Dendritic cell treated with granulocyte-macrophage colony-stimulating factor and Interleukin-4, amounts not matched to agents 40 ng/mL and 50 ng/mL, for 4 days (primary cell): ENCODE results near the gene UCHL1.
"Not testable (repeated sequence)": the region's sequence is repeated elsewhere in the genome, so short reads cannot be mapped to it uniquely, and the experiment has no call there.

Experiments
- H3K27ac Mint-ChIP-seq: one replicate; pipeline ENCODE4 v1.8.0; 2022; ENCODE audit warnings: mild to moderate bottlenecking, mixed read lengths
- H3K27me3 Mint-ChIP-seq: one replicate; pipeline ENCODE4 v1.8.0; 2022; ENCODE audit warnings: mild to moderate bottlenecking, mixed read lengths
- H3K36me3 Mint-ChIP-seq: one replicate; pipeline ENCODE4 v1.8.0; 2022; ENCODE audit warnings: low read depth, mixed read lengths
- H3K4me1 Mint-ChIP-seq: one replicate; pipeline ENCODE4 v1.8.0; 2022; ENCODE audit warnings: low read depth, mixed read lengths
- H3K4me3 Mint-ChIP-seq: one replicate; pipeline ENCODE4 v1.8.0; 2022; ENCODE audit warnings: mild to moderate bottlenecking, moderate library complexity, mixed read lengths
- H3K9me3 Mint-ChIP-seq: one replicate; pipeline ENCODE4 v1.8.0; 2022; ENCODE audit warnings: mixed read lengths
- intact Hi-C: fragments of 100-400 bp; cut with micrococcal nuclease; formaldehyde crosslinking; loops from one replicate; pipeline ENCODE4 v1.15.0; 2022

UCHL1 gene

GRCh38 chr4:41287852-41288251 is 31.1 kb downstream of the UCHL1 start:
- H3K36me3 Mint-ChIP-seq = no peaks in the 10 kb centered on the region
- H3K27me3 Mint-ChIP-seq = peaks cover 2% of the 10 kb centered on the region
- H3K4me1 Mint-ChIP-seq = no peaks in the 10 kb centered on the region
- no peak overlapping the region for H3K27ac Mint-ChIP-seq
- H3K9me3 Mint-ChIP-seq = no peaks in the 10 kb centered on the region
- intact Hi-C loops = no loop called here
- no peak overlapping the region for H3K4me3 Mint-ChIP-seq

DNA sequence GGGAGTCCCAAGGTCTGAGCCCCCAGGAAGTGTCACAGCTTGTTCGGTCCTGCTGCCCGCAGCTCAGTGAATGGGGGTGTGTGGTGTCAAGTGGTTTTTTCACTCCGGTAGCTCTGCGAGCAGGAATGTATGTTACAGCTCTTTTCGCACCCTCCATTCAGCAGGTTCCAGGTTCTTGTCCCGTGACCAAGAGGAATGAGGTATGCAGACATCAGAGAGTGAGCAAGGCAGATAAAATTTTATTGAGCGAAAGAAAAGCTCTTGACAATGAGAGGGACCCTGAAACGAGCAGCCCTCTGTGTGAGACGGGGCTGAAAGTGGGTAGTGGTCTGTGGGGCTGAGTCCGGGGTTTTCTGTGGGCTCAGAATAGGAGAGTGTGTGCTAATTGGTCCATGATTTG is 31.5 kb downstream of the UCHL1 start:
- H3K4me1 Mint-ChIP-seq = no peaks in the 10 kb centered on the region
- H3K27ac Mint-ChIP-seq = no peak overlapping the region
- no peak overlapping the region for H3K4me3 Mint-ChIP-seq
- peaks cover 2% of the 10 kb centered on the region for H3K27me3 Mint-ChIP-seq
- no peaks in the 10 kb centered on the region for H3K9me3 Mint-ChIP-seq
- no peaks in the 10 kb centered on the region for H3K36me3 Mint-ChIP-seq
- intact Hi-C loops = no loop called here

- Mint-ChIP-seq H3K27ac (no peak overlapping the region), H3K4me1 (no peaks in the 10 kb centered on the region), H3K36me3 (no peaks in the 10 kb centered on the region), H3K4me3 (no peak overlapping the region), H3K9me3 (peaks cover 11% of the 10 kb centered on the region), H3K27me3 (peaks cover 2% of the 10 kb centered on the region)
- intact Hi-C loops = no loop called here
Observed at GRCh38 chr4:41290479-41290878, 33.8 kb downstream of the UCHL1 start.

GRCh38 chr4:41294445-41295062 is 37.8 kb downstream of the UCHL1 start:
- H3K27me3 Mint-ChIP-seq = no peaks in the 10 kb centered on the region
- no peak overlapping the region for H3K27ac Mint-ChIP-seq
- intact Hi-C loops = no loop called here
- H3K9me3 Mint-ChIP-seq = peaks cover 11% of the 10 kb centered on the region
- no peaks in the 10 kb centered on the region for H3K36me3 Mint-ChIP-seq
- no peaks in the 10 kb centered on the region for H3K4me1 Mint-ChIP-seq
- H3K4me3 Mint-ChIP-seq = no peak overlapping the region

GRCh38 chr4:41296995-41297394 is 40.3 kb downstream of the UCHL1 start:
- intact Hi-C loops = no loop called here
- H3K27me3 Mint-ChIP-seq = no peaks in the 10 kb centered on the region
- peaks cover 11% of the 10 kb centered on the region for H3K9me3 Mint-ChIP-seq
- no peaks in the 10 kb centered on the region for H3K36me3 Mint-ChIP-seq
- no peaks in the 10 kb centered on the region for H3K4me1 Mint-ChIP-seq
- no peak overlapping the region for H3K4me3 Mint-ChIP-seq
- H3K27ac Mint-ChIP-seq = no peak overlapping the region

DNA sequence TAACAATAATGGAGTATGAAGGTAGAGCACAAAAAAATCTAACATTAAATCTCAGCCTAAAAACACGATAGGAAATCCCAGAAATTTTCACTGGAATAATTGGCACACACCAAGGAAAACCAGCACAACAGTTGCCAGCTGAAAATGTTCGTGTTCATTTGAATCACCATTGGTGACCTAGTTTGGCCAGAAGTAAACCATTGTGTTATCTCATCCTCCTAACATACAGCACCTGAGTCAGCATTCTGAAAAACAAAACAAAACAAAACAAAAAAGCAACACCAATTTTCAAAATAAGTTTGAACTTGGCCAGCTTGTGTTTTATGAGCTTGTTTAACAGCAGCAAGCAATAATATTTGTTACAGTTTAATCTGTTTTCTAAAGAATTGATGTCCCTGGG is 41.1 kb downstream of the UCHL1 start:
- intact Hi-C loops = no loop called here
- H3K27me3 Mint-ChIP-seq = no peaks in the 10 kb centered on the region
- H3K27ac Mint-ChIP-seq = no peak overlapping the region
- peaks cover 11% of the 10 kb centered on the region for H3K9me3 Mint-ChIP-seq
- no peaks in the 10 kb centered on the region for H3K4me1 Mint-ChIP-seq
- H3K4me3 Mint-ChIP-seq = no peak overlapping the region
- no peaks in the 10 kb centered on the region for H3K36me3 Mint-ChIP-seq

GRCh38 chr4:41299486-41299885 is 42.8 kb downstream of the UCHL1 start:
- H3K4me3 Mint-ChIP-seq = no peak overlapping the region
- no peaks in the 10 kb centered on the region for H3K4me1 Mint-ChIP-seq
- H3K36me3 Mint-ChIP-seq = no peaks in the 10 kb centered on the region
- H3K27me3 Mint-ChIP-seq = no peaks in the 10 kb centered on the region
- intact Hi-C loops = no loop called here
- peaks cover 7% of the 10 kb centered on the region for H3K9me3 Mint-ChIP-seq
- no peak overlapping the region for H3K27ac Mint-ChIP-seq

GRCh38 chr4:41301137-41301536 is 44.4 kb downstream of the UCHL1 start:
- no peak overlapping the region for H3K27ac Mint-ChIP-seq
- no peaks in the 10 kb centered on the region for H3K9me3 Mint-ChIP-seq
- intact Hi-C loops = no loop called here
- no peaks in the 10 kb centered on the region for H3K27me3 Mint-ChIP-seq
- H3K36me3 Mint-ChIP-seq = no peaks in the 10 kb centered on the region
- no peaks in the 10 kb centered on the region for H3K4me1 Mint-ChIP-seq
- H3K4me3 Mint-ChIP-seq = no peak overlapping the region

DNA sequence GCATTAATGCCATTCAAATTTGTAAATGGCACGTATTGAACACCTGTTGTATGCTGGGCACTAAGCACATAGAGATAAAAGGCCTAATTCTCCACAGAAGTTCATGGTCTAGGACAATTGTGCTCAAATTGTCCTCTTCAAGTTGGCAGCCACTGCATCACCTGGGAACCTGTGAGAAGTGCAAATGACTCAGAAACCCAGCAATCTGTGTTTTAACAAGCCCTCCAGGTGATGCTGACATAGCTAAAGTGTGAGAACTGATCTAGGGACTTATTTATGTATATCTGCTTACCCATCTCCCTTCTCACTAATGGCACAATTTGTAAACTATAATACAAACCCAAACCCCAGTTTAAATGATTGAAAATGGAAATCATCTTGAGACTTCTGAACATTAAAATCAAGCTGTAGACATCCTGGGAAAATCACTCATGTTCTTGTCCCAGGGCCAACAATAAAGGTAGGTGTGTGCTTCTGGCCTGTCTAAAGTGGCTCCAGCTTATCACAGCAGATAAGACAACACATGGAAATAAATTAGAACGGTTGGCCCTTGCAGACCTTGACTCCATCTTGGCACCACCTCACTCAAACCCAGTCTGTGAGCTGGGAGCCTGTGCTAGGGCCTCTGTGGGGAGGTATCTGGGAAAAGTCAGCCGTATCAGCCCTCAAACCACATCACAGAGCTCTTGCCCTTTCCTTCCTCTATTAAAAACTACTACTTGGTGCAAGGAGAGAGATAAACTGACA is 46.8 kb downstream of the UCHL1 start:
- H3K4me1 Mint-ChIP-seq = no peaks in the 10 kb centered on the region
- H3K4me3 Mint-ChIP-seq = no peak overlapping the region
- H3K9me3 Mint-ChIP-seq = no peaks in the 10 kb centered on the region
- H3K36me3 Mint-ChIP-seq = no peaks in the 10 kb centered on the region
- intact Hi-C loops = no loop called here
- H3K27ac Mint-ChIP-seq = no peak overlapping the region
- no peaks in the 10 kb centered on the region for H3K27me3 Mint-ChIP-seq

- intact Hi-C loops = no loop called here
- no peaks in the 10 kb centered on the region for H3K4me1 Mint-ChIP-seq
- no peaks in the 10 kb centered on the region for H3K36me3 Mint-ChIP-seq
- no peak overlapping the region for H3K4me3 Mint-ChIP-seq
- H3K27me3 Mint-ChIP-seq = no peaks in the 10 kb centered on the region
- H3K27ac Mint-ChIP-seq = no peak overlapping the region
- peaks cover under 1% of the 10 kb centered on the region for H3K9me3 Mint-ChIP-seq
Observed at GRCh38 chr4:41304221-41304620, 47.5 kb downstream of the UCHL1 start.

GRCh38 chr4:41305476-41305875 is 48.7 kb downstream of the UCHL1 start:
- no peaks in the 10 kb centered on the region for H3K36me3 Mint-ChIP-seq
- H3K27me3 Mint-ChIP-seq = no peaks in the 10 kb centered on the region
- no peaks in the 10 kb centered on the region for H3K4me1 Mint-ChIP-seq
- H3K9me3 Mint-ChIP-seq = peaks cover 13% of the 10 kb centered on the region
- H3K4me3 Mint-ChIP-seq = no peak overlapping the region
- no peak overlapping the region for H3K27ac Mint-ChIP-seq
- intact Hi-C loops = no loop called here

DNA sequence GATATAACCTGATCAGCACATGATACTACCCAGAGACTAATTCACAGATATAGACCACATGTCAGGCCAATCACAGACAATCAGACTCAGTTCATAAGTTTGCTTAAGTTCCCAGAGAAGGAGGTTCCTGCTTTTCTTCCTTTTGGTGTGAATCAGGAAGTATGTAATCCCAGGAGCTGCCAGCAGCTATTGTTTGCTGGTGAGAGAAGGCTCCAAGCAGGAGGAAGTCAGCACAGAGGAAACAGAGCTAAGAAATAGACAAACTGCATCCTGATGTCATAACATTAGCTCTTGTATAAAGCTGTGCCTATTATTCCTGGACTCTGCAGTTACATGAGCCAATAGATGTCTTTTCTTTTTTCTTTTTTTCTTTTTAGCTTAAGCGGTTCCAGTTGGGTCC is 50.9 kb downstream of the UCHL1 start:
- no peak overlapping the region for H3K27ac Mint-ChIP-seq
- intact Hi-C loops = no loop called here
- no peak overlapping the region for H3K4me3 Mint-ChIP-seq
- H3K27me3 Mint-ChIP-seq = no peaks in the 10 kb centered on the region
- H3K36me3 Mint-ChIP-seq = no peaks in the 10 kb centered on the region
- peaks cover 20% of the 10 kb centered on the region for H3K9me3 Mint-ChIP-seq
- H3K4me1 Mint-ChIP-seq = no peaks in the 10 kb centered on the region

GRCh38 chr4:41308398-41308797 is 51.7 kb downstream of the UCHL1 start:
- Mint-ChIP-seq H3K4me3 (no peak overlapping the region), H3K4me1 (no peaks in the 10 kb centered on the region), H3K36me3 (no peaks in the 10 kb centered on the region), H3K9me3 (peaks cover 20% of the 10 kb centered on the region), H3K27ac (no peak overlapping the region), H3K27me3 (no peaks in the 10 kb centered on the region)
- intact Hi-C loops = no loop called here

DNA sequence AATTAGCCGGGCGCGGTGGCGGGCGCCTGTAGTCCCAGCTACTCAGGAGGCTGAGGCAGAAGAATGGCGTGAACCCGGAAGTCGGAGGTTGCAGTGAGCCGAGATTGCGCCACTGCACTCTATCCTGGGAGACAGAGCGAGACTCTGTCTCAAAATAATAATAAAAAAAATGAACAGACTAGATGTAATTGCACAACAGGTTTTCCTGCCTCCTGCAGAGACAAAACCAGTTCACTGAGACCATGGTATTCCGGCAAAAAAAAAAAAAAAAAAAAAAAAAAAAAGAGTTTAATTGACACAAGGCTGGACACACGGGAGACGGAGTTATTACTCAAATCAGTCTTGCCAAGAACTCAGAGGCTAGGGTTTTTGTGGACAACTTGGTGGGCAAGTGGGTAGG is 58.7 kb downstream of the UCHL1 start:
- intact Hi-C loops = not testable (repeated sequence)

GRCh38 chr4:41315862-41316261 is 59.1 kb downstream of the UCHL1 start:
- H3K36me3 Mint-ChIP-seq = no peaks in the 10 kb centered on the region
- intact Hi-C loops = no loop called here
- H3K27ac Mint-ChIP-seq = no peak overlapping the region
- H3K27me3 Mint-ChIP-seq = peaks cover 6% of the 10 kb centered on the region
- H3K9me3 Mint-ChIP-seq = peaks cover 4% of the 10 kb centered on the region
- no peaks in the 10 kb centered on the region for H3K4me1 Mint-ChIP-seq
- no peak overlapping the region for H3K4me3 Mint-ChIP-seq

More for the DNA sequence above, 58.7 kb downstream of the UCHL1 start:
- not testable (repeated sequence) for H3K4me3 Mint-ChIP-seq, H3K27me3 Mint-ChIP-seq, H3K27ac Mint-ChIP-seq, H3K36me3 Mint-ChIP-seq, H3K4me1 Mint-ChIP-seq, H3K9me3 Mint-ChIP-seq
